Testis (tissue), 2 donors: ENCODE results near the gene GANC.

ENCODE experiments used
- CTCF ChIP-seq, 3 experiments: fragments of 450-650 bp in 2 of 3; fragments of 200-600 bp in 1 of 3; sonication (generic) in 1 of 3; IDR thresholded peaks; one replicate each; pipeline ENCODE4 v1.5.1; 2016 to 2019; ENCODE audit warnings: antibody characterized with exemption in 3 of 3, mild to moderate bottlenecking in 2 of 3, moderate library complexity in 1 of 3
- POLR2A ChIP-seq: fragments of 450-650 bp; IDR thresholded peaks from one replicate; pipeline ENCODE4 v1.6.1; 2017; ENCODE audit warnings: antibody characterized with exemption, mild to moderate bottlenecking, moderate library complexity

GRCh38 chr15:42374810-42375209 lies 101.8 kb downstream of the GANC start:
- no peak for TF ChIP-seq CTCF (IDR thresholded peaks at IDR 0.05)
- no peak for TF ChIP-seq POLR2A
